Prostate gland (tissue), 2 donors: ENCODE results near the gene PROK2. TPM values are rescaled to one million over a fixed set of nuclear protein-coding genes. Genes with fewer than 3 reads are reported as not detected.

ENCODE experiments used
- DNase-seq: peaks from one replicate; pipeline ENCODE4 v3.0.0-alpha.2; 2019; ENCODE audit warnings: low spot score
- H3K27ac ChIP-seq, 2 donors: fragments of 200-600 bp; sonication (generic); 2 replicates each; pipeline ENCODE4 v1.5.1; 2017 to 2019
- H3K27me3 ChIP-seq: fragments of 200-600 bp; sonication (generic); replicated peaks from 2 replicates; pipeline ENCODE4 v1.5.1; 2019; ENCODE audit not compliant: insufficient read depth
- H3K36me3 ChIP-seq, 2 donors: fragments of 200-600 bp; sonication (generic); 1 replicate in 1 of 2; 2 replicates in 1 of 2; pipeline versions ENCODE4 v1.5.1 to v1.8.1; 2017 to 2019
- H3K4me1 ChIP-seq: fragments of 200-600 bp; sonication (generic); replicated peaks from 2 replicates; pipeline ENCODE4 v1.5.1; 2019
- H3K4me3 ChIP-seq, 2 donors: fragments of 200-600 bp; sonication (generic); 2 replicates each; pipeline ENCODE4 v1.5.1; 2017 to 2019
- H3K9me3 ChIP-seq: fragments of 200-600 bp; sonication (generic); 2 replicates; pipeline ENCODE4 v1.5.1; 2017
- CTCF ChIP-seq, 4 experiments: fragments of 200-600 bp in 2 of 4; fragments of 450-650 bp in 2 of 4; sonication (generic) in 2 of 4; IDR thresholded peaks; 1 replicate in 3 of 4; 2 replicates in 1 of 4; pipeline ENCODE4 v1.5.1; 2016 to 2019; ENCODE audit warnings: antibody characterized with exemption in 4 of 4, mild to moderate bottlenecking in 2 of 4, moderate library complexity in 2 of 4
- POLR2A ChIP-seq: fragments of 450-650 bp; IDR thresholded peaks from one replicate; pipeline ENCODE4 v1.6.1; 2016; ENCODE audit warnings: antibody characterized with exemption, mild to moderate bottlenecking
- POLR2AphosphoS5 ChIP-seq: sonication (generic); formaldehyde crosslinking; IDR thresholded peaks from one replicate; pipeline ENCODE4 v1.6.1; 2017; ENCODE audit warnings: antibody characterized with exemption
- whole genome bisulfite sequencing: methylation state at CpG from one replicate; pipeline ENCODE4 v1.1.5; 2018; 5-methylcytosine and 5-hydroxymethylcytosine counted together
- intact Hi-C: fragments of 100-400 bp; cut with DNase I; formaldehyde crosslinking; loops from one replicate; pipeline ENCODE4 v1.14.2; 2022
- total RNA-seq, 2 donors: library from RNA; depleted of rRNA; stranded (reverse); fragments of >200 nt; gene quantifications; one replicate each; pipeline ENCODE4 v1.1.0, GENCODE V29; 2016

The PROK2 gene
- total RNA-seq, 2 donors from 2014 or later = 2.3 TPM; not detected in 1

DNA sequence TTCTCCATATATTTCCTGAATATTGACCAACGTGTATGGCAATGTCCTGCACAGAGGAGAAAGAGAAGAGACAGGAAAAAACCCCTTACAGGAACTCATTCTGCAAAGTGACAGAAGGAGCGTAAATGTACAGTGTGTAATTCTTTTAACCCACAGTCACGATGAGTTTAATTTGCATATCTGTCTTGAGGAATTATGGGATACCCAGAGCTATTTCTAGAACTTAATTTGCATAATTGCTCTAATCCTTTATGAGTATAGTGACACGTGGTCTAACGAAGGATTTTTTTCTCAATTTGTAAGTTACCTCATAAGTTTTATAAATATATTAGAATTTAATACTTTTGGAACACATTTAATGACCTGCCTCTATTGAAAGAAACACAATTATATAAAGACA, 21.5 kb downstream of the PROK2 start:
- intact Hi-C loops = no loop called here
- no peak overlapping the region for H3K27ac ChIP-seq
- WGBS = 77% methylated on average over 5 of the region's 5 CpGs

DNA sequence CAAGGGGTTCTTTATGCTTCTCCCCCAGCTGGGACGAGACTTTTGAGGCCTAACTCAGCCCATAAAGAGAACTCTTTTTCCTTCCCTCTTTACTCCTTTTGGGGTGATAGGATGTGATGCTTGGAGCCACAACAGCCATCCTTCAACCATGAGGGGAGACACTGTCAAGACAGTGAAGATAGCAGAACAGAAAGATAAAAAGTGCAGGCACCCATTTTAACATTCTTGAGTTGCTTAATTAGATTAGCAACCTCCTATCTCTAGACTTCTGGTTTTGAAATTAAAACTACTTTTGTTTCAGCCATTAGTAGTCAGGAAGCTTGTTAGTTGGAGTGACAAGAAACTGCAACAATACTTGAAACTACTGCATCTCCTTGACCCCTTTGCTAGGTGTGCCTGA, 24.8 kb downstream of the PROK2 start:
- Histone ChIP-seq H3K27ac (no peak overlapping the region), H3K9me3 (no peaks in the 10 kb centered on the region), H3K27me3 (no peaks in the 10 kb centered on the region), H3K4me3 (no peak overlapping the region), H3K36me3 (no peaks in the 10 kb centered on the region), H3K4me1 (no peaks in the 10 kb centered on the region)
- DNase-seq = no peak
- TF ChIP-seq POLR2A = no peak
- intact Hi-C loops = no loop called here
- 100% methylated on average over 1 of the region's 1 CpG for WGBS

More for the DNA sequence above, 21.5 kb downstream of the PROK2 start:
- H3K4me3 ChIP-seq = no peak overlapping the region
- TF ChIP-seq CTCF (IDR thresholded peaks at IDR 0.05) = no peak
- H3K27me3 ChIP-seq = no peaks in the 10 kb centered on the region
- H3K36me3 ChIP-seq = no peaks in the 10 kb centered on the region
- no peak for DNase-seq
- H3K4me1 ChIP-seq = no peaks in the 10 kb centered on the region
- H3K9me3 ChIP-seq = no peaks in the 10 kb centered on the region

DNA sequence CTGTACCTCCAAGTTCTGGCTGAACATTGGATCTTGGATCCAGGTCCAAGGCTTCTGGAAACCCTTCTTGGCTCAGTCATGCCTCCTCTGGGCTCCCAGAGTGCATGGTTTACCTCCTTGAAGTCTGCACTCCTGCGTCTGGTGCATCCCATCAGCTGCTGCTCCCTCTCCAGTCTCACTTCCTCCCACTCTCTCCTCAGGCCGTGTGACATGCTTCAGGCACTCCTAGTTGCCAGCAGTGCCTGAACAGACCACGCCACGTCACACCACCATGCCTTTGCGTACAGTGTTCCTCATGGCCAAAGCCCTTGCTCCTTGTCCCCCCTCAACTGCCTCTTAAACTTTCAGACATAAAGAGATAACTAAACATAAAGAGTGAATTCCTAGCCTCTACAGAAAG, 25.5 kb downstream of the PROK2 start:
- DNase-seq = no peak
- H3K27me3 ChIP-seq = no peaks in the 10 kb centered on the region
- no peak overlapping the region for H3K4me3 ChIP-seq
- TF ChIP-seq POLR2AphosphoS5 (no peak), CTCF (IDR thresholded peaks at IDR 0.05) (no peak), POLR2A (no peak)
- intact Hi-C loops = no loop called here
- H3K4me1 ChIP-seq = no peaks in the 10 kb centered on the region
- H3K36me3 ChIP-seq = no peaks in the 10 kb centered on the region
- 88% methylated on average over 5 of the region's 5 CpGs for WGBS
- no peak overlapping the region for H3K27ac ChIP-seq
- no peaks in the 10 kb centered on the region for H3K9me3 ChIP-seq

DNA sequence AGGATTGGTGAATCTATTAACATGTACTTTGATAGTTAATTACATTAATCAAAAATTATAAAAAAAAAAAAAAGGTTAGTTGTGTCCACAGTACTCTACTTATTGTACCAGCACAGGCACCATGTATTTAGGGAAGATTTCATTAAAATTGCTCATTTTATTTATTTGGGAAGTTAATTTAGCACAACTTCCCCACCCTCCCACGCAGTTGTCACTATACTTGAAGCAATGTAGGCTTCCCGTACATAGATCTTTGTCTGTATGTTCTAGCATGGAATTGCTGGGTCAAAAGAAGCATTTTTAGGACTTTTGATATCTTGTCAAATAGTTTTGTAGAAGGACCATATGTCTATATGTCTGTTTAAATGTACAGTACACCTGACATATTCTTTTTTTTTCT, 26.9 kb downstream of the PROK2 start:
- no peak for DNase-seq
- WGBS = 92% methylated on average over 2 of the region's 2 CpGs
- no peaks in the 10 kb centered on the region for H3K9me3 ChIP-seq
- no peaks in the 10 kb centered on the region for H3K27me3 ChIP-seq
- no peak overlapping the region for H3K27ac ChIP-seq
- H3K4me1 ChIP-seq = no peaks in the 10 kb centered on the region
- H3K36me3 ChIP-seq = no peaks in the 10 kb centered on the region
- TF ChIP-seq POLR2AphosphoS5 = no peak
- TF ChIP-seq POLR2A = no peak
- no peak for TF ChIP-seq CTCF (IDR thresholded peaks at IDR 0.05)
- H3K4me3 ChIP-seq = no peak overlapping the region
- intact Hi-C loops = no loop called here

DNA sequence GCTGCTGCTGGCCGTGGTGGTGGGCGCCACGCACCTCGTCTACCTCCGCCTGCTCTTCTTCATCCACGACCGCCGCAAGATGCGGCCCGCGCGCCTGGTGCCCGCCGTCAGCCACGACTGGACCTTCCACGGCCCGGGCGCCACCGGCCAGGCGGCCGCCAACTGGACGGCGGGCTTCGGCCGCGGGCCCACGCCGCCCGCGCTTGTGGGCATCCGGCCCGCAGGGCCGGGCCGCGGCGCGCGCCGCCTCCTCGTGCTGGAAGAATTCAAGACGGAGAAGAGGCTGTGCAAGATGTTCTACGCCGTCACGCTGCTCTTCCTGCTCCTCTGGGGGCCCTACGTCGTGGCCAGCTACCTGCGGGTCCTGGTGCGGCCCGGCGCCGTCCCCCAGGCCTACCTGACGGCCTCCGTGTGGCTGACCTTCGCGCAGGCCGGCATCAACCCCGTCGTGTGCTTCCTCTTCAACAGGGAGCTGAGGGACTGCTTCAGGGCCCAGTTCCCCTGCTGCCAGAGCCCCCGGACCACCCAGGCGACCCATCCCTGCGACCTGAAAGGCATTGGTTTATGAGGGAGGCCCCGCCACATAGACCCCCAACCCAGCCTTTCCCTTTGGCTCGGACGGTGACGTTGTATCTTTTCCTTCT, 30.2 kb downstream of the PROK2 start:
- WGBS = 21% methylated on average over 63 of the region's 65 CpGs
- TF ChIP-seq POLR2AphosphoS5 (no peak), POLR2A (no peak), CTCF (IDR thresholded peaks at IDR 0.05) (no peak)
- H3K27ac ChIP-seq = peak overlapping the region in 1 of 2 donors; percentile 41
- no peaks in the 10 kb centered on the region for H3K4me1 ChIP-seq
- no peaks in the 10 kb centered on the region for H3K27me3 ChIP-seq
- intact Hi-C loops = no loop called here
- H3K4me3 ChIP-seq = peak overlapping the region; percentile 49
- no peaks in the 10 kb centered on the region for H3K9me3 ChIP-seq
- DNase-seq = no peak
- H3K36me3 ChIP-seq = no peaks in the 10 kb centered on the region
